ENCODE data around the gene CDK8.
A peak's percentile ranks its signal among the peaks of the same experiment; 100 is the strongest.

CDK8 gene

DNA sequence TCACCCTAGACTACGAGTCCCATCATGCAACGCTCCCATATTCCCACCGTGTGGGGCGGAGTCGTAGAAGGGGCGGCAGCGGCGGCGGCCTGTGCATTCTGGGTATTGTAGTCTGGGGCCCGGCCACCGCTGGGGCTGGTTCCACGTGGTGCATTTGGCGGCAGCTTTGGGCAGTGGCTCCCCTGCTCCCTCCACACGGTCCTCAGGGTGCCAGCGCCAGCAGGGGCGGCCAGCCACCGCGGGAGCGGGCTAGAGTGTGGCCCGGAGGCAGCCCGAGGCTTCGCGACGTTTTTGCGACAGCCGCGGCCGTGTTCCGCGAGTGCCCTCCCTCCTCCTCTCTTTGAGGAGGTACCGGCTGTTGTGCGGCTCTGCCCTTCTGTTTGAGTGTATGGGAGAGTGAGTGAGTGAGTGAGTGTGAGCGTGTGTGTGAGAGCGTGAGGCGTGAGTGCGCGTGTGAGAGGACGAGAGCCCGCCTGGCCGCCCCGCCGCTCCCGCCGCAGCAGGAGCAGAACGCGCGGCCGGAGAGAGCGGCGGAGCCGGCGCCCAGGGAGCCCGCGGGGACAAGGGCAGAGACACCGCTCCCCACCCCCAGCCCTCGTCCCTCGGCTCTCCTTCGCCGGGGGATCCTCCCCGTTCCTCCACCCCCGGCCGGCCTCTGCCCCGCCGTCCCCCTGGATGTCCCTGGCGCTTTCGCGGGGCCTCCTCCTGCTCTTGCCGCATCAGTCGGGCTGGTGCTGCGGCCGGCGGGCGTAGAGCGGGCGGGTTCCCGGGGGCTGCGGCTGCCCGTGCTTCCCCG, at the start of gene CDK8:
Gene CDK8, plus strand, starts transcription at position 343 of the 796 bp plus-strand sequence. CDS start 513 bp downstream, outside the sequence.
- TF ChIP-seq CTCF (IDR thresholded peaks at IDR 0.05; ENCODE audit: insufficient read depth, low read length, poor library complexity, severe bottlenecking) = no peak
- H3K36me3 ChIP-seq (ENCODE audit: control insufficient read depth, insufficient read depth, low read length) = no peaks in the 10 kb centered on the region
- no peaks in the 10 kb centered on the region; the same call in 1 of the 2 replicates for H3K27me3 ChIP-seq (replicated peaks; ENCODE audit: control insufficient read depth, insufficient read depth, low read length)

DNA sequence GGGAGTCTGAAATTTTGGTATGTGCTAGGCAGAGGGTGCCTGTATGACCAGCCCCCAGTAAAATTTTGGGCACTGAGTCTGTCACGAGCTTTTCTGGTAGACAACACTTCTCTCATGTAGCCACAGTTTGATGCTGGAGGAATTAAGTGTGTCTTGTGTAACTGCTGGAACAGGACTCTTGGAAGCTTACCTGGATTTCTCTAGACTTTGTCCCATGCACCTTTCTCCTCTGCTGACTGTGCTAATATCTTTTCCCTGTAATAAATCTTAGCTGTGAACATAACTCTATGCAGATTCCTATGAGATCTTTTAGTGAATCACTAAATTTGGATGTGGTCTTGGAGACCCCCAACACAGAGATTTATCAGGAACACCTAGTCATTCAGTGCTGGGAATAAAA, 45.6 kb upstream of the CDK8 start:
- TF ChIP-seq CTCF (IDR thresholded peaks at IDR 0.05; ENCODE audit: insufficient read depth, low read length, poor library complexity, severe bottlenecking) = no peak
- Histone ChIP-seq H3K4me3 (replicated peaks; ENCODE audit: low read depth, low read length) (no peak overlapping the region), H3K27me3 (replicated peaks; ENCODE audit: control insufficient read depth, insufficient read depth, low read length) (no peaks in the 10 kb centered on the region), H3K36me3 (ENCODE audit: control insufficient read depth, insufficient read depth, low read length) (peaks cover 3% of the 10 kb centered on the region)
- no peak for DNase-seq (ENCODE audit: extremely low read depth, insufficient read length)

More for the DNA sequence above, at the start of gene CDK8:
- H3K4me3 ChIP-seq (replicated peaks; ENCODE audit: low read depth, low read length) = peak within 1 kb of the TSS; percentile 91
- DNase-seq (ENCODE audit: extremely low read depth, insufficient read length) = peak; percentile 96

GRCh38 chr13:26213345-26213744, 40.6 kb upstream of the CDK8 start:
- TF ChIP-seq CTCF (IDR thresholded peaks at IDR 0.05; ENCODE audit: insufficient read depth, low read length, poor library complexity, severe bottlenecking) = no peak
- Histone ChIP-seq H3K36me3 (ENCODE audit: control insufficient read depth, insufficient read depth, low read length) (peaks cover 21% of the 10 kb centered on the region), H3K27me3 (replicated peaks; ENCODE audit: control insufficient read depth, insufficient read depth, low read length) (no peaks in the 10 kb centered on the region), H3K4me3 (replicated peaks; ENCODE audit: low read depth, low read length) (no peak overlapping the region)
- DNase-seq (ENCODE audit: extremely low read depth, insufficient read length) = no peak

DNA sequence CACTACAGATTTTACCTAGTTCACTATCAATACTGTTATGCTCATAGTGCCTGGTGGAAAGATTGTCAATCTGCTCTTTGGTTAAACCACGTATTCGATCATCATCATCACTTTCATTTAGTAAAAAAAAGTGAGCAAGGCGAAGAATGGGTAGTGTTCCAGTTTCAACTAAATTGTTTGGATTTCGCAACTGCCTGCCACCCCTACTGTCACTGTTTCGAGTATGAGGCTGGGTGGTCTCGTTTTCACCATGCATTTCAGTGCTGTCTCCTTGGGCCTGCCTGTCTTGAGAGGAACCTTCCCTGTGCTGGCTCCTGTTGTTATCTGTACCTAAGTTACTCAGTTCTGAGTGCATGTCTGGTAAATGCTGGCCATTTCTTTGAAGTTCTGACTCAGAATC, 39.9 kb upstream of the CDK8 start:
- peaks cover 18% of the 10 kb centered on the region for H3K36me3 ChIP-seq (ENCODE audit: control insufficient read depth, insufficient read depth, low read length)
- no peak overlapping the region for H3K4me3 ChIP-seq (replicated peaks; ENCODE audit: low read depth, low read length)
- DNase-seq (ENCODE audit: extremely low read depth, insufficient read length) = no peak
- H3K27me3 ChIP-seq (replicated peaks; ENCODE audit: control insufficient read depth, insufficient read depth, low read length) = no peaks in the 10 kb centered on the region
- TF ChIP-seq CTCF (IDR thresholded peaks at IDR 0.05; ENCODE audit: insufficient read depth, low read length, poor library complexity, severe bottlenecking) = no peak

DNA sequence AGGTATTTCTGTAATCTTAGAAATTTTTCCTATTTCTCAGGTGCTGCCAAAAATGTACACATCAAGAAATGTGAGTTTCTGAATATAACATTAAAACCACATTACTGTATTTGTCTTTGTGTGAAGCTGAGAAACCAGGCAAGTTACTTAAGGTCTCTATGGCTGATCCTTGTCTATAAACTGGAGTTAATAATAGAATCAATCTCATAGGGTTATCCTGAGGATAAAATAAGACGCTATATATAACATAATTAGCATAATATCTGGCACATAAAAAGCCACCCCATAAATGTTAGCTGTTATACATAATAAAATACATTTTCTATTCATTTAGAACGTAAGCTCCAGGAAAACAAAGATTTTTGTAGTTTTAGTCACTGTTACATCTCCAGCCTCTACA, 37.9 kb upstream of the CDK8 start:
- TF ChIP-seq CTCF (IDR thresholded peaks at IDR 0.05; ENCODE audit: insufficient read depth, low read length, poor library complexity, severe bottlenecking) = no peak
- peaks cover 18% of the 10 kb centered on the region for H3K36me3 ChIP-seq (ENCODE audit: control insufficient read depth, insufficient read depth, low read length)
- H3K27me3 ChIP-seq (replicated peaks; ENCODE audit: control insufficient read depth, insufficient read depth, low read length) = no peaks in the 10 kb centered on the region

More for the DNA sequence above, 37.9 kb upstream of the CDK8 start:
- no peak for DNase-seq (ENCODE audit: extremely low read depth, insufficient read length)
- H3K4me3 ChIP-seq (replicated peaks; ENCODE audit: low read depth, low read length) = no peak overlapping the region

All from GM06990 (cell line).